Activated CD4-positive, alpha-beta memory T cell treated with anti-CD3 and anti-CD28 coated beads, Interleukin-2, amount 10 ng/mL, durations not matched to agents 7 days and 5 days (primary cell): Measurements from ENCODE around the gene VPS35L. TPM values are rescaled to one million over a fixed set of nuclear protein-coding genes. Genes with fewer than 3 reads are reported as not detected.

Source experiments
- CTCF ChIA-PET: fragments of 350-600 bp; sonication (Branson Sonifier 250); formaldehyde crosslinking; loops from one replicate; lab custom pipeline; 2021; ENCODE audit warnings: antibody characterized with exemption, inconsistent platforms; lab: Charles Lee
- POLR2A ChIA-PET: fragments of 350-600 bp; sonication (Branson Sonifier 250); formaldehyde crosslinking; loops from one replicate; lab custom pipeline; 2021; ENCODE audit warnings: antibody characterized with exemption; lab: Charles Lee
- DNase-seq: peaks from one replicate; pipeline ENCODE4 v3.0.0-alpha.2; 2020
- H3K27ac Mint-ChIP-seq: one replicate; pipeline ENCODE4 v1.8.0; 2021; ENCODE audit warnings: mild to moderate bottlenecking, mixed read lengths
- H3K27me3 Mint-ChIP-seq: one replicate; pipeline ENCODE4 v1.8.0; 2021; ENCODE audit warnings: mixed read lengths
- H3K36me3 Mint-ChIP-seq: one replicate; pipeline ENCODE4 v1.8.0; 2021; ENCODE audit warnings: low read depth, mixed read lengths
- H3K4me1 Mint-ChIP-seq: one replicate; pipeline ENCODE4 v1.8.0; 2021; ENCODE audit warnings: mixed read lengths
- H3K4me3 Mint-ChIP-seq: one replicate; pipeline ENCODE4 v1.8.0; 2021; ENCODE audit warnings: mild to moderate bottlenecking, mixed read lengths
- H3K9me3 Mint-ChIP-seq: one replicate; pipeline ENCODE4 v1.8.0; 2021; ENCODE audit warnings: mixed read lengths
- total RNA-seq, 2 experiments: library from RNA; stranded (reverse); gene quantifications; one replicate each; pipeline ENCODE4 v1.2.3, GENCODE V29; 2021

The VPS35L gene
- total RNA-seq, 2 experiments from 2014 or later, result 48.7 to 55.4 TPM

GRCh38 chr16:19574615-19575014 lies 19.1 kb downstream of the VPS35L start:
- Mint-ChIP-seq H3K27ac (no peak overlapping the region), H3K36me3 (peaks cover 38% of the 10 kb centered on the region), H3K9me3 (no peaks in the 10 kb centered on the region), H3K4me1 (no peaks in the 10 kb centered on the region), H3K27me3 (no peaks in the 10 kb centered on the region), H3K4me3 (no peak overlapping the region)
- POLR2A ChIA-PET, result no interaction called here
- CTCF ChIA-PET, result interaction anchor here (0.8 kb wide), 1 partner anchor 9 kb away, joined by 3 read pairs; no protein-coding TSS in a partner anchor
- no peak for DNase-seq

GRCh38 chr16:19578378-19578971 lies 23.0 kb downstream of the VPS35L start:
- ChIA-PET CTCF (no interaction called here), POLR2A (no interaction called here)
- Mint-ChIP-seq H3K27ac (no peak overlapping the region), H3K4me3 (no peak overlapping the region), H3K4me1 (no peaks in the 10 kb centered on the region), H3K9me3 (peaks cover 2% of the 10 kb centered on the region), H3K27me3 (no peaks in the 10 kb centered on the region), H3K36me3 (peaks cover 58% of the 10 kb centered on the region)
- no peak for DNase-seq

- Mint-ChIP-seq H3K27ac (no peak overlapping the region), H3K9me3 (peaks cover 2% of the 10 kb centered on the region), H3K36me3 (peaks cover 58% of the 10 kb centered on the region), H3K4me1 (peaks cover 2% of the 10 kb centered on the region), H3K4me3 (no peak overlapping the region), H3K27me3 (no peaks in the 10 kb centered on the region)
- ChIA-PET POLR2A (no interaction called here), CTCF (interaction anchor here (2.0 kb wide), 1 partner anchor 304 kb away, joined by 5 read pairs; no protein-coding TSS in a partner anchor)
- no peak for DNase-seq
These were observed 26.7 kb downstream of the VPS35L start for GRCh38 chr16:19582050-19582831.

- no peaks in the 10 kb centered on the region for H3K27me3 Mint-ChIP-seq
- peaks cover 2% of the 10 kb centered on the region for H3K9me3 Mint-ChIP-seq
- peaks cover 51% of the 10 kb centered on the region for H3K36me3 Mint-ChIP-seq
- H3K27ac Mint-ChIP-seq, result no peak overlapping the region
- ChIA-PET POLR2A (interaction anchor here (1.3 kb wide), 1 partner anchor 28 kb away, joined by 5 read pairs; the partner anchor contains the start of gene VPS35L), CTCF (interaction anchor here (0.6 to 4.1 kb wide), 38 partner anchors 9 to 825 kb away, joined by 3 to 21 read pairs (median 4); partner anchors contain the start of genes GPRC5B and VPS35L)
- no peak overlapping the region for H3K4me3 Mint-ChIP-seq
- H3K4me1 Mint-ChIP-seq, result peaks cover 2% of the 10 kb centered on the region
- DNase-seq, result peak; percentile 25
These were observed 28.3 kb downstream of the VPS35L start for GRCh38 chr16:19583665-19584300.

GRCh38 chr16:19588661-19589060 lies 33.2 kb downstream of the VPS35L start:
- Mint-ChIP-seq H3K4me1 (peaks cover 2% of the 10 kb centered on the region), H3K27ac (no peak overlapping the region), H3K27me3 (no peaks in the 10 kb centered on the region), H3K4me3 (no peak overlapping the region), H3K9me3 (no peaks in the 10 kb centered on the region), H3K36me3 (peaks cover 33% of the 10 kb centered on the region)
- DNase-seq, result no peak
- CTCF ChIA-PET, result interaction anchor here (1.1 kb wide), 1 partner anchor 26 kb away, joined by 3 read pairs; no protein-coding TSS in a partner anchor
- POLR2A ChIA-PET, result no interaction called here

- ChIA-PET POLR2A (no interaction called here), CTCF (interaction anchor here (0.8 to 1.4 kb wide), 3 partner anchors 9 to 40 kb away, joined by 3 to 7 read pairs (median 3); no protein-coding TSS in a partner anchor)
- peaks cover 28% of the 10 kb centered on the region for H3K36me3 Mint-ChIP-seq
- no peaks in the 10 kb centered on the region for H3K27me3 Mint-ChIP-seq
- no peak overlapping the region for H3K4me3 Mint-ChIP-seq
- no peak overlapping the region for H3K27ac Mint-ChIP-seq
- H3K4me1 Mint-ChIP-seq, result no peaks in the 10 kb centered on the region
- no peak for DNase-seq
- no peaks in the 10 kb centered on the region for H3K9me3 Mint-ChIP-seq
These were observed 33.6 kb downstream of the VPS35L start for GRCh38 chr16:19589106-19589505.

GRCh38 chr16:19589771-19590302 lies 34.3 kb downstream of the VPS35L start:
- DNase-seq, result no peak
- H3K27ac Mint-ChIP-seq, result no peak overlapping the region
- peaks cover 27% of the 10 kb centered on the region for H3K36me3 Mint-ChIP-seq
- H3K4me3 Mint-ChIP-seq, result no peak overlapping the region
- H3K9me3 Mint-ChIP-seq, result no peaks in the 10 kb centered on the region
- POLR2A ChIA-PET, result no interaction called here
- no peaks in the 10 kb centered on the region for H3K27me3 Mint-ChIP-seq
- no peaks in the 10 kb centered on the region for H3K4me1 Mint-ChIP-seq
- CTCF ChIA-PET, result interaction anchor here (0.8 to 1.4 kb wide), 3 partner anchors 9 to 39 kb away, joined by 3 to 7 read pairs (median 3); no protein-coding TSS in a partner anchor

GRCh38 chr16:19595043-19595767 lies 39.7 kb downstream of the VPS35L start:
- no peak overlapping the region for H3K27ac Mint-ChIP-seq

GRCh38 chr16:19598805-19599510 lies 43.5 kb downstream of the VPS35L start:
- Mint-ChIP-seq H3K27me3 (no peaks in the 10 kb centered on the region), H3K4me3 (no peak overlapping the region), H3K4me1 (no peaks in the 10 kb centered on the region), H3K36me3 (peaks cover 8% of the 10 kb centered on the region), H3K9me3 (no peaks in the 10 kb centered on the region), H3K27ac (no peak overlapping the region)
- POLR2A ChIA-PET, result no interaction called here
- CTCF ChIA-PET, result interaction anchor here (0.6 to 5.3 kb wide), 7 partner anchors 9 to 309 kb away, joined by 3 to 49 read pairs (median 8); partner anchors contain the start of genes GPRC5B and VPS35L
- no peak for DNase-seq

More at GRCh38 chr16:19595043-19595767, 39.7 kb downstream of the VPS35L start:
- ChIA-PET CTCF (interaction anchor here (0.8 to 1.0 kb wide), 2 partner anchors 12 kb away, joined by 3 read pairs; no protein-coding TSS in a partner anchor), POLR2A (interaction anchor here (1.0 kb wide), 1 partner anchor 39 kb away, joined by 3 read pairs; the partner anchor contains the start of gene VPS35L)
- Mint-ChIP-seq H3K4me1 (no peaks in the 10 kb centered on the region), H3K9me3 (no peaks in the 10 kb centered on the region), H3K4me3 (no peak overlapping the region), H3K27me3 (no peaks in the 10 kb centered on the region), H3K36me3 (peaks cover 11% of the 10 kb centered on the region)
- no peak for DNase-seq

GRCh38 chr16:19599968-19600716 lies 44.6 kb downstream of the VPS35L start:
- Mint-ChIP-seq H3K4me1 (no peaks in the 10 kb centered on the region), H3K9me3 (no peaks in the 10 kb centered on the region), H3K27me3 (no peaks in the 10 kb centered on the region), H3K27ac (no peak overlapping the region), H3K36me3 (peaks cover 18% of the 10 kb centered on the region), H3K4me3 (no peak overlapping the region)
- ChIA-PET POLR2A (no interaction called here), CTCF (interaction anchor here (0.7 to 5.3 kb wide), 4 partner anchors 16 to 286 kb away, joined by 3 to 49 read pairs (median 8); partner anchors contain the start of genes GPRC5B and VPS35L)
- no peak for DNase-seq
